HG02973 (cell line): Measurements from ENCODE around the gene SLC7A10.

Source experiments
- ATAC-seq: cut with Tn5 transposase; IDR thresholded peaks from one replicate; pipeline ENCODE4 v1.9.1; 2021; ENCODE audit warnings: moderate library complexity; ENCODE audit not compliant: unreplicated experiment

The SLC7A10 gene

GRCh38 chr19:33255781-33256180, 30.1 kb upstream of the SLC7A10 start:
- no peak for ATAC-seq

DNA sequence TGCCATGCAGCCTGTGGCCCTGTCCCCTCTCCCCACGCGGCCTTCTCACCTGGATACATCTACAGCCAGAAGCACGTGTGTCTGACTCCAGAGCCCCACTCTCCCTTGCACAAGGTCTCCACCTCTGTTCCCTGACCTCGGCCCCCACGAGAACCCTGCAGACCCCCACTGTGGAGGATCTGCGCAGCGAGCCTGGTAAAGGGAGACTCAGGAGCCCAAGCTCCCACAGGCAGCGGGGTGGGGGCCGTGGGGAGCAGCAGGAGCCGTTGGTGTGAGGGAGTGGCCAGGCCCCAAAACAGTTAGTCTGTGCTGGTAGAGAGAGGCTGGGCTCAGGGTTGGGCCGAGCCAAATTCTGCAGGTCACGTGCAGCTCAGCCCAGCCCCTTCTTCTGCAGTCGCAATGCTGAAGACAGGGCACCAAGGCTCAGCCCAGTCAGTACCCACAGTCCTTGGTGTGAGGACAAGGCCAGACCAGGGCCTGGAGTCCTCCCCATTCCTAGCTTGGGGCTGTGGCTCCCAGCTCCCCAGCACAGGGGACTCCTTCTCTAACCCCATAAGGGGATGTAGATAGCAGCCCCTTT, 28.7 kb upstream of the SLC7A10 start:
- no peak for ATAC-seq

DNA sequence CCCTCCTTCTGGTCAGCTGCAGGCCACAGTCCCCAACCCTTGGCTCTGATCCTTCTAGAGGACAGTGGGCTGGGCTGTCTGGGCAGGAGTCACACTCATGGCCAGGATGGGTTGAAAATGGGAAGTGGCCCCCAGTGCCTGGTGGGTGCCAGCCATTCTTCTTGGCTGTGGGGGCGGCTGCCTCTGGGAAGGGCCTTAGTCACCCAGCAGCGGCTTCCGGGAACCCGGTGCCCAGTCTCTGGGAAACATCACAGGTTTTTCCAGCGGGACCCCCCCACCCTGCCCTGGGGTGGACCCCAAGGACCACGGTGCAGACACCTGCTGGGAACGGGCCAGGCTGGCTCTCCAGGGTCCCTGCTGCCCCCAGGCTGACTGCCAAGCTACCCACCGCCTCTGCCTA, 27.3 kb upstream of the SLC7A10 start:
- no peak for ATAC-seq

DNA sequence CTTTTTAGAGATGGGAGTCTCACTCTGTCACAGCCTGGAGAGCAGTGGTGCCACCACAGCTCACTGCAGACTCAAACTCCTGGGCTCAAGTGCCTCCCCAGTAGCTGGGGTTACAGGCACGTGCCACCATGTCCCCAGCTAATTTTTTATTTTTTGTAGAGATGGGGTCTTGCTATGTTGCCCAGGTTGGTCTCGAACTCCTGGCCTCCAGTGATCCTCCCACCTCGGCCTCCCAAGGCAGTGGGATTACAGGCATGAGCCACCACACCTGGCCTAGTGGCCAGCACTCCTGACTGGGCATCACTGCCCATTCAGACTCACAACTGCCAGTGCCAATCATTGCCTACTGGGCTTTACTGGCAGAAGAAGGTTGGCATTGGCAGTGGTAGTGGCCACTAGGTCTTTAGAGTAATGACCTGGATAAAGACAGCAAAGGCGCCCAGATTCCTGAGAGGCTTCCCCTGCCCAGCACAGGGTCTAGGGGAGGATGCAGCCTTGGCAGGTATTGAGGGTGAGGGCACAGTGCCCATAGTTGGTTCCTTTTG, 26.8 kb upstream of the SLC7A10 start:
- no peak for ATAC-seq

DNA sequence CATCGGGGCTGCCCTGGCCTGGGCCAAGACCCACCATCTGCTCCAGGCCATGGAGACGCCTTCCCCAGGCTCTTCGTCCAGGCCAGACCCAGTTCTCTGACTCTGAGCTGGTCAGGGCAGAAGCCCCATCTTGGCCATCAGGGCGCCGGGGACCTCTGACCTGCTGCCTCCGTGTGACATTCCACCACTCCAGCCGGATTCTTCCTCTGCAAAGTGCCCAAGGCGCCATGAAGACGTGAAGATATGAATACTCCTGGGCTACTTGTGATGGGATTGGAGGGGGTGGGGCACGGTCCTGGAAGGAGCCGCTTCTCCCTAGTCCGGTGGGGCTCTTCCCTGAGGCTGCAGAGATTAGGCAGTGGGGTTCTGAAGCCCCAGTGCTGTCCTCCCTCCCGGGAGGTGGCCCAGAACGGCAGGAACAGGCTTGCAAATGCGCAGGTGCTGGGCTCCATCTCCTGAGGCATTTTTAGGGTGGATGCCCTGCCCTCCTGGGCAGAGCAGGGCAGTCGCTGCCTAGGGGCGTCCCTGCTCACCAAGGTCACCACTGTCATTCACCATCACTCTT, 26.0 kb upstream of the SLC7A10 start:
- ATAC-seq, result no peak

GRCh38 chr19:33251076-33251475, 25.4 kb upstream of the SLC7A10 start:
- no peak for ATAC-seq

DNA sequence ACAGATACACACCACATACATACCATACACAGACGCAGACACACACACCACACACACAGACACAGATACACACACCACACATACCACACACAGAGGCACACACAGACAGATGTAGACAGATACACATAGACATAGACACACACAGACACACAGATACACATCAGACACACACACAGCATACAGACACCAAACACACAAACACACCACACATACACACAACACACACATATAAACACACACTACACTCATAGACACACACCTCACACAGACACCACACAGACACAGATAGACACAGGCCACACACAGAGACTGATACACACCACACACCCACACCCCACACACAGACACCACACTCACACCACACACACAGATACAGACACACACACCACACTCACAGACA, 24.9 kb upstream of the SLC7A10 start:
- no peak for ATAC-seq

- ATAC-seq, result no peak
Measured at GRCh38 chr19:33249740-33250366, 24.2 kb upstream of the SLC7A10 start.

DNA sequence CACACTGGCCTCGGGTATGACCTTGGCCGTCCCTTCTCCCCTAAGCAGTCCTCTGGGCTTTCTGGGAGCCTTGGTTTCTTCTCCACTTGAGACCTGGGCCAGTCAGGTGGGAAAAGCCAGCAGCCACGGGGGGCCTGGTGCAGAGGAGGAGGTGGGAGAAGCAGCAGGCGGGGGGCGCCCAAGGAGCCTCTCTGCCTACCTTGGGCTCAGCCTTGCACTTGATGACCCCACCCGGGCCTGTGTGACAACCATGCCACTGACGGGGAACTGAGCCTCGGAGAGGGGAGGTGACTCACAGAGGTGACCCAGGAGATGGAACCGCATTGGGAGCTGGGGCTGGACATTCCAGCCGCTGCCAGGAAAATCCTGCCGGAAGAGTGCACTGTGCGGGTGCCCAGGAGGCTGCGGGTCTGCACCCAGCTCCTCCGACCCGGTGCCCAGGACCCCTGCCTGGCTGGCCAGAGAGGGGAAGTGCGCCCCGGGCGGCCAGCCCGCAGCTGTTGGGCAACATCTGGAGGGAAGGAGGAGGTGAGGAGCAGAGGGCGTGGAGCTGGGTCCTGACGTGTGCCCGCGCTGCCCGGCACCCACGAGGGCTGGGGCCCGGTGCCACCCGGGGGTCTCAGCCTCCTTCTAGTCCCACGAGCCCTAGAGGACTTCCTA, 23.4 kb upstream of the SLC7A10 start:
- no peak for ATAC-seq

DNA sequence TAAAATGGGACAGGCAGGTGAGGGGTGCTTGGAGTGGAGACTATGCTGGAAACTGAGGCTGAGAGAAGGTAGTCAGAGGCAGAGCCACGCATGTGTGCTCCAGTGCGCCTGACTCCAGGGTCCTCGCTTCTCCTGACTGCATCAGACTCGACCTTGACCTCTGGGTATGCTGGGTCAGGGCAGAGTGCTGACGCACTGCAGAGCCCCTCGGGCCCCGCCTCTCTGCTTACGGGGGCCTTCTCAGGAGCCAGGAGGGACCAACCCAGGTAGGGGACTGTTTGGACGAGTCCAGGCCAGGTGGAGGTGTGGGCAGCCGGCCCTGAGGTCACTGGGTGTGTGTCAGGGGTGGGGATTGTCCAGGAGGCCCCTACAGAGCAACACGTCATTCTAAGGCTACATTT, 22.9 kb upstream of the SLC7A10 start:
- ATAC-seq, result no peak

- no peak for ATAC-seq
Measured at GRCh38 chr19:33248104-33248503, 22.5 kb upstream of the SLC7A10 start.

- ATAC-seq, result no peak
Measured at GRCh38 chr19:33247441-33247819, 21.8 kb upstream of the SLC7A10 start.

GRCh38 chr19:33246709-33247440, 21.2 kb upstream of the SLC7A10 start:
- ATAC-seq, result no peak

DNA sequence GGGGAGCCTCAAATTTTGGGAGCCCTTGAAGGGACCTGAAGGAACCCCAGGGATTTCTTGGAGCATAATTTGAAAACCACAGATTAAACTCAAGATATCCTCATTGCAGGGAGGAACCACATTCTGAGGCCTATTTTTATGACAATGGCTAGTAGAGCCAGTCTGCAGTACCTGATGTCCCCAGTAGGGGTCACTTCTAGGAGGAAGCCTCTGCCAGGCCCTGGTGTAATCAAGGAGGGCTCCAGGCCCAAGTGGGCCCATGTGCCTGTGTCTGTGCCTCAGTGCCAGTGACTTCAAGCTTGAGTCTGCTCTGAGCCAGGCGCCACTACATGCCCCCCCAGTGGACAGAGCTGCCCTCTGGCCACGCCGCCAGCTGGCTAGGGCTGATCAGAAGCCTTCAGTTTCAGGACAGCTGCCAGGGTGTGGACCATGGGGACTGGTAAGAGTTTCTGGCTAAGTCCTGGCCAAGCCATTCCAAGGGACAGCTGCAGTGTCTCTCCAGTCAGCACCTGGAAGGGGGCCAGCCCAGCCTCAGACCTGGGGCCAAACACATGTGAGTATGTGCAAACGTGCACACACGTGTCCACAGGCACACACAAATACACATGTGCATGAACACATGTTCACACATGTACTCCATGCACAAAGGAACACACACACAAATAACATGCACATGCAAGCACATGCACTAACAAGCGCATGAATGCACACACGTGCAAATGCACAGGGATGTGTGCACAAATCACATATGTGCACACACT, 20.5 kb upstream of the SLC7A10 start:
- no peak for ATAC-seq

DNA sequence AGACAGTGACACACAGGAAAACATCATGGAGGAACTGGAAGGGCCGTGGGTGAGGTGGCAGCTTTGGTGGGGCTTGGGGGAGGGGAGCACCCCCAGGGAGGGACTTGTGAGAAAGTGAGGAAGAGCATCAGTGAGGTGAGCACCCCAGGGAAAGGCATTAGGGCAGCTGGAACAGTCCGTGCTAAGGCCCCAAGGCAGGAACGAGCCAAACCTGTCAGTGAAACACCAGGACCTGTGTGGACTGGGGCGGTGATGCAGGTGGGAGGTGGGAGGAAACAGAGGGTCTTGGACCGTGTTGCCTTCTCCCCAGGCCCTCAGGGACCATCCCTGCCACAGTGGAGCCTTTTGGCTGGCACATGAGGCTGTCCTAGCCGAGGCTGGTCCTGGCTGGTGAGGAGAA, 17.3 kb upstream of the SLC7A10 start:
- ATAC-seq, result no peak

DNA sequence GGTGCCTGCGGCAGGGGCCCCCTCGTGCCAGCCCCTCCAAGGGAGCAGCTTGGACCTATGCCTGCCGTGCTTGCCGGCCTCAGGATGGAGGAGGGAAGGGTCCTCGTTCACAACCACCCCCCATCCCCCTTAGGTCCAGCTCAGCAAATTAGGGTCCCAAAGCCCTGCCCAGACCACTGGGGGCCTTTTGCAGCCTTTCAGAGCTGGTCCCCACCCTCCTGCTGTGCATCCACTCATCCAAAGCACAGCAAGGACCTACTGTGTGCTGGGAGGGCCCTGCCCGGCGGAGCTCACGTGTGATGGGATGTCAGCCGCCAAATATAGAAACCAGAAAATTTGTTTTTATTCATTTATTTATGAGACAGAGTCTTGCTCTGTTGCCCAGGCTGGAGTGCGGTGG, 16.5 kb upstream of the SLC7A10 start:
- ATAC-seq, result no peak

DNA sequence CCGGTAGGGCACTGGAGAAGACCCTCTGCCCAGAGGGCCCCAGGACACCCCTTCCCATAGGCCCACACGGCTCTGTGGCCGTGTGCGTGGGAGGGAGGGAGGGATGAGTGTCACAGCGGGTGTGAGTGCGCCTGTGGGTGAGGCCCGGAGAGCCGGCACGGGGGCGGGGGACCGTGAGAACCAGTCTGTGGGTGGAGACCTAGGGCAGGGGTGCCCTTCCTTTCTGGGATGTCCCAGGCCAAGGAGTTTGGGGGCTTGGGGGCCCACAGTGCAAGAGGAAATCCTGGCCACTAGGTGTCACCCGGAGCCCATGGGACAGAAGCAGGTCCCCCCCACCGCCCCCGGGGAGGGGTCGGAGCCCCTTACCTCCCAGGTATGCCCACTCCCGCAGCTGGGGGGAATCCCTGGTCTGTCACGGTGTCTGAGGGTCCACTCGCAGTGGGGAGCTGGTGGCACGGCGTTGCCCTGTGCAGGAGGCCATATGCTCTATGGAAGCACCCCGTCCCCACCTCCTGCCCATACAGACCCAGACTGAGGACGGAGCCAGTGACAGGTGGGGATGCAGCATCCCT, 16.0 kb upstream of the SLC7A10 start:
- no peak for ATAC-seq

DNA sequence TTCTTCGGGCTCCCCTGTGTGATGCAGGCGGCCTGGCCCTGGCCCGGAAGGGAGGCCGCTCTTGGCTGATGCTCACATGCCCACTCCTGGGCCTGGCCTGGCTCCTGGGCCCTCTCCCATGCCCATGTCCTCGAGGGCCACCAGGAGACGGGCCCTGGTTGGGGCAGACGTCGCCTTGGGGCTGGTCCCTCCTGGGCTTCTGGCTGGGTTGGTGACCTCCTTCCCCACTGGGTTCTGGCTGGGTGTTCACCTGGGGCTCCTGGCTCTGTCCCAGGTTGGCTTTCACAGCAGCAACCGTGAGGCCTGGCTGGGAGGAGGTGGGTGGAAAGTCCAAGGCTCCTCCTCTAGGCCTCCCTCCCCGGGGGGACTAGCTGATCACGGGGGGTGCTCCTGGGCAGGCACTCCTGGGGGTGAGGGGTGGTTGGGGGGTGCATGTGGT, 15.5 kb upstream of the SLC7A10 start:
- no peak for ATAC-seq

DNA sequence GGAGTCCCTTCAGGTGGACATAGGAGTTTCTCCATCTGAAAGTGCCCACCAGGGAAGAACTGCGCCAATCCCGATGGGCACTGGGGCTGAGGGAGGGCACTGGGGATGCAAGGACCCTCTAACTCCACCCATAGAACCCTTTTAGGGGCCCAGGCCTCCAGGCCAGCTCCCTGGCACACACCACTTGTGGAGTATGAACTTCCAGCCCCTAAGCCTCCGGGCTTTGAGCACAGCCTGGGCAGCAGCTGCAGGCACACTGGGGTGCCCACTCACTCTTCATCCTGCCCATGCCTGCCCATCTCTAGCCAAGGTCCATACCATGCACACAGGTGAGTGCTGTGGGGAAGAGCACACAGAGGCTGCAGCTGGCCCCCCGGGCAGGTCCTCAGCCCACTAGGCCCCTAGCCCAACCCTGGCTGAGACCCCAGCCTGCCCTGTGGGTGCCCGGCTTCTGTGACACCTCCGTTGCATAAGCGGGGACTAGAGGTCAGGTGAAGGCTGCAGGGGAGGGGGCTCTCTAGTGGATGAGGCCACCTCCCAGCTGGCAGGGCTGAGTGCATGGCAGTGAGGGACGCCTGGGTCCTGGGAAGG, 14.6 kb upstream of the SLC7A10 start:
- no peak for ATAC-seq
